CD4-positive, alpha-beta memory T cell (primary cell): Measurements from ENCODE around the gene FUZ. TPM values are rescaled to one million over a fixed set of nuclear protein-coding genes. Genes with fewer than 3 reads are reported as not detected.

Source experiments
- CTCF ChIA-PET: fragments of 350-600 bp; sonication (Branson Sonifier 250); formaldehyde crosslinking; loops from one replicate; lab custom pipeline; 2021; ENCODE audit warnings: inconsistent platforms; ENCODE audit not compliant: partially characterized antibody; lab: Charles Lee
- POLR2A ChIA-PET: fragments of 350-600 bp; sonication (Branson Sonifier 250); formaldehyde crosslinking; loops from one replicate; lab custom pipeline; 2021; ENCODE audit not compliant: partially characterized antibody; lab: Charles Lee
- DNase-seq, 5 donors: peaks; one replicate each; pipeline versions ENCODE4 v3.0.0 to v3.0.0-alpha.2; 2020 to 2022; ENCODE audit warnings: mixed read lengths in 1 of 5
- H3K27ac ChIP-seq: one replicate; pipeline ENCODE4 v1.7.0; 2013; ENCODE audit warnings: low read depth, low read length
- H3K27me3 ChIP-seq: 2 replicates; pipeline ENCODE4 v1.7.0; 2013; ENCODE audit warnings: mild to moderate bottlenecking, low read length, moderate library complexity; ENCODE audit not compliant: insufficient read depth
- H3K36me3 ChIP-seq: 2 replicates; pipeline ENCODE4 v1.7.0; 2013; ENCODE audit warnings: mild to moderate bottlenecking, low read length, moderate library complexity; ENCODE audit not compliant: insufficient read depth
- H3K4me1 ChIP-seq: 2 replicates; pipeline ENCODE4 v1.7.0; 2013; ENCODE audit warnings: mild to moderate bottlenecking, low read length, moderate library complexity; ENCODE audit not compliant: insufficient read depth
- H3K4me3 ChIP-seq, 2 donors: one replicate each; pipeline ENCODE4 v1.7.0; 2013; ENCODE audit warnings: low read length in 2 of 2, mild to moderate bottlenecking in 1 of 2
- H3K9me3 ChIP-seq, 2 donors: one replicate each; pipeline ENCODE4 v1.7.0; 2013; ENCODE audit warnings: low read length in 2 of 2, control low read depth in 1 of 2; ENCODE audit not compliant: control insufficient read depth in 1 of 2
- H3K27ac Mint-ChIP-seq, 7 donors: one replicate each; pipeline ENCODE4 v1.8.0; 2020 to 2021; ENCODE audit warnings: mixed read lengths in 7 of 7, mild to moderate bottlenecking in 6 of 7, inconsistent platforms in 3 of 7, moderate library complexity in 3 of 7
- H3K27me3 Mint-ChIP-seq, 2 donors: one replicate each; pipeline ENCODE4 v1.8.0; 2020 to 2021; ENCODE audit warnings: mixed read lengths in 2 of 2
- H3K36me3 Mint-ChIP-seq, 2 donors: one replicate each; pipeline ENCODE4 v1.8.0; 2020 to 2021; ENCODE audit warnings: mixed read lengths in 2 of 2, inconsistent platforms in 1 of 2, mild to moderate bottlenecking in 1 of 2
- H3K4me1 Mint-ChIP-seq, 4 donors: one replicate each; pipeline ENCODE4 v1.8.0; 2020 to 2021; ENCODE audit warnings: mixed read lengths in 4 of 4, mild to moderate bottlenecking in 1 of 4
- H3K4me3 Mint-ChIP-seq, 8 donors: one replicate each; pipeline ENCODE4 v1.8.0; 2020 to 2021; ENCODE audit warnings: mixed read lengths in 8 of 8, mild to moderate bottlenecking in 7 of 8, moderate library complexity in 6 of 8, inconsistent platforms in 3 of 8
- H3K9me3 Mint-ChIP-seq, 8 donors: one replicate each; pipeline ENCODE4 v1.8.0; 2020 to 2021; ENCODE audit warnings: mixed read lengths in 8 of 8, mild to moderate bottlenecking in 5 of 8, inconsistent platforms in 3 of 8, moderate library complexity in 1 of 8
- intact Hi-C: fragments of 100-400 bp; cut with micrococcal nuclease; formaldehyde crosslinking; loops from one replicate; pipeline ENCODE4 v1.15.1; 2023
- polyA plus RNA-seq, 2 donors: library from polyadenylated mRNA; unstranded; fragments of 300-500 nt; fragmentation: Illumina TruSeq; gene quantifications; one replicate each; pipeline ENCODE4 v1.2.3, GENCODE V29; 2021
- total RNA-seq, 2 experiments: library from RNA; stranded (reverse); gene quantifications; one replicate each; pipeline ENCODE4 v1.2.3, GENCODE V29; 2021

Gene FUZ
- total and polyA plus RNA-seq, 4 experiments from 2014 or later, result 4.9 to 24.1 (median 14.9) TPM

DNA sequence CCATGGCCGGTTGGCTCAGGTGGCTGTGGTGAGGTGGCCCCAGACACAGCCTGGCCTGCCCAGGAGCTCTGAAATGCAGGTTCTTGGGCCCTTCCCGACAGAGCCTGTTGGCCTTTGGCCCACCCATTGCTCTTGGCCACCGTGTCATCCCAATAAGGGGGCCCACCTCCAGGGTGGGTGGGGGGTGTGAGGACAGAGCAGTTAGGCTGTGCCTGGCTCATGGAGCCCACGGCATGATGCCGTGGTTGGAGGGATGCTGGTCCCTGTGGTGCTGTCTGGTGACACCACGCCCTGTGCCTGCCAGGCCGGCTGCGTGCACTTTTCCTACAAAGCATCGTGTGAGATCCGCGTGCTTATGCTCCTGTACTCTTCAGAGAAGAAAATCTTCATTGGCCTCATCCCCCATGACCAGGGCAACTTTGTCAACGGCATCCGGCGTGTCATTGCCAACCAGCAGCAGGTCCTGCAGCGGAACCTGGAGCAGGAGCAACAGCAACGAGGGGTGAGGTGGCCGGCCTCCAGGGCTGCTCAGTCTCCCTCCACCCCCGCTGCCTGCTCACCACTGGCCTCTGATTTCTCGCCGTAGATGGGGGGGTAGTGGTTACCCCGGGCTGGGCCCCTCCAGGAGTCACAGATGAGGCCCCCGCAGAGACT is 46.7 kb upstream of the FUZ start:
- Mint-ChIP-seq H3K27me3 (no peaks in the 10 kb centered on the region), H3K9me3 (no peaks in the 10 kb centered on the region), H3K4me1 (peaks cover 3 to 10% (median 5%) of the 10 kb centered on the region in 4 donors), H3K27ac (no peak overlapping the region), H3K36me3 (peaks cover 4 to 40% of the 10 kb centered on the region in 2 donors), H3K4me3 (no peak overlapping the region)
- ChIA-PET POLR2A (interaction anchor here (1.2 kb wide), 1 partner anchor 9 kb away, joined by 4 read pairs; the partner anchor contains the start of gene PTOV1), CTCF (no interaction called here)
- peak in 1 of 5 donors; percentile 35 for DNase-seq
- Histone ChIP-seq H3K4me3 (no peak overlapping the region), H3K27me3 (no peaks in the 10 kb centered on the region), H3K36me3 (peaks cover 28% of the 10 kb centered on the region), H3K4me1 (peaks cover under 1% of the 10 kb centered on the region), H3K27ac (no peak overlapping the region), H3K9me3 (no peaks in the 10 kb centered on the region)
- intact Hi-C loops, result no loop called here

DNA sequence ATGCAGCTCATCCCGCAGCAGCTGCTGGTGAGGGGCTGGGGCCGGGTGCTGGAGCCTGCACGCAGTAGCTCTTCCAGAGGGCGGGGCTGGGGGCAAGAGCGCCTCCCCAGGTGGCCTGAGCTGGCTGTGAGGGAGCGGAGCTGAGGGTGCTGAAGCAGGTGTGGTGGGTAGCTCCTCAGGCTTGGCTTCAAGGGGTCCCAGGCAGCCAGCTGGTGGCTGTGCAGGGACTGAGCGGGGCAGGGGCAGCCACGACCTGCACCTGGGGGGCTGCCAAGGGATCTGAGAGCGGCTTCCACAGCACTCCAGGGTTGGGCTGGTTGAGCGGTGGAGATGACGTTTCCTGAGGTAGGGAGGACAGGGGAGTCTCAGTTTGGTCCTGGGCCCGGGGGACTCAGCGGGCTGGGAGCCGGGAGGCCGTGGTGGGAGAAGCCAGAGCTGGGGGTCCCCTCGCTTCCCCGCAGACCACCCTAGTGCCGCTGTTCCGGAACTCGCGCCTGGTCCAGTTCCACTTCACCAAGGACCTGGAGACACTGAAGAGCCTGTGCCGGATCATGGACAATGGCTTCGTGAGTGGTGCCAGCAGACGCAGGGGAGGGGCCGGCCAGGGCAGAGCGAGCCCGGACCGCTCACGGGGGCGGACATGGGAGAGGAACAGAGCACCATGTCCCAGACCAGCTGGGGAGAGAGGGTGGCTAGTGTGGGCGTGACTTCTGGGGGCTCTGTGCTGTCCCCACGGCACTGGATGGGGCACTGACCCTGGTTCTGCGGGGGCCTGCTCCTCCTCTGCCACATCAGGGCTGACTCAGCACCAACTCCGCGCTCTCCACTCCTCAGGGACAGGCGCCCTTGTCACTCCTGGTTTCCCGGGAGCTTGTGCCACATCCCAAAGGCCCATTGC is 45.2 kb upstream of the FUZ start:
- H3K27ac ChIP-seq, result no peak overlapping the region
- CTCF ChIA-PET, result no interaction called here
- H3K4me3 ChIP-seq, result no peak overlapping the region
- no peaks in the 10 kb centered on the region for H3K27me3 ChIP-seq
- no peak overlapping the region for H3K4me3 Mint-ChIP-seq
- H3K27ac Mint-ChIP-seq, result no peak overlapping the region
- peak in 1 of 5 donors; percentile 24 for DNase-seq
- peaks cover 13% of the 10 kb centered on the region for H3K36me3 ChIP-seq
- intact Hi-C loops, result no loop called here
- POLR2A ChIA-PET, result interaction anchor here (1.2 to 12.2 kb wide), 2 partner anchors 8 to 9 kb away, joined by 4 to 173 read pairs; partner anchors contain the start of genes PNKP and PTOV1
- H3K4me1 ChIP-seq, result peaks cover 6% of the 10 kb centered on the region
- peaks cover 4 to 10% (median 8%) of the 10 kb centered on the region in 4 donors for H3K4me1 Mint-ChIP-seq
- H3K9me3 Mint-ChIP-seq, result no peaks in the 10 kb centered on the region
- no peaks in the 10 kb centered on the region for H3K9me3 ChIP-seq
- H3K27me3 Mint-ChIP-seq, result no peaks in the 10 kb centered on the region
- H3K36me3 Mint-ChIP-seq, result peaks cover 3 to 26% of the 10 kb centered on the region in 2 donors

DNA sequence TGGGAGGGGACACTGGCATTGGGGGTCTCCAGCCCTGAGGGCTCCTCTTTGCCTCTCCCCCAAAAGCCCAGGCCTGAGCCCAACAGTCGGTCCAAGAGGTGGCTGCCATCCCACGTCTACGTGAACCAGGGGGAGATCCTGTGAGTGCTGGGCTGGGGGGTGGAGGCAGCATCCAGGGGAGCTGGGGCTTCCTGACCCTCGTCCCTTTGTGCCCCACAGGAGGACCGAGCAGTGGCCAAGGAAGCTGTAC is 44.7 kb upstream of the FUZ start:
- peak overlapping the region in 1 of 7 donors; percentile 42 for H3K27ac Mint-ChIP-seq
- DNase-seq, result peak in 1 of 5 donors; percentile 32
- H3K9me3 Mint-ChIP-seq, result no peaks in the 10 kb centered on the region
- Histone ChIP-seq H3K36me3 (peaks cover 10% of the 10 kb centered on the region), H3K4me1 (peaks cover 11% of the 10 kb centered on the region), H3K27me3 (no peaks in the 10 kb centered on the region), H3K4me3 (no peak overlapping the region), H3K27ac (no peak overlapping the region), H3K9me3 (no peaks in the 10 kb centered on the region)
- H3K27me3 Mint-ChIP-seq, result no peaks in the 10 kb centered on the region
- ChIA-PET CTCF (no interaction called here), POLR2A (interaction anchor here (0.5 to 12.2 kb wide), 2 partner anchors 9 to 14 kb away, joined by 5 to 173 read pairs; partner anchors contain the start of gene PNKP)
- H3K4me3 Mint-ChIP-seq, result no peak overlapping the region
- peaks cover 0 to 23% of the 10 kb centered on the region in 2 donors for H3K36me3 Mint-ChIP-seq
- intact Hi-C loops, result no loop called here
- peaks cover 3 to 10% (median 8%) of the 10 kb centered on the region in 4 donors for H3K4me1 Mint-ChIP-seq

DNA sequence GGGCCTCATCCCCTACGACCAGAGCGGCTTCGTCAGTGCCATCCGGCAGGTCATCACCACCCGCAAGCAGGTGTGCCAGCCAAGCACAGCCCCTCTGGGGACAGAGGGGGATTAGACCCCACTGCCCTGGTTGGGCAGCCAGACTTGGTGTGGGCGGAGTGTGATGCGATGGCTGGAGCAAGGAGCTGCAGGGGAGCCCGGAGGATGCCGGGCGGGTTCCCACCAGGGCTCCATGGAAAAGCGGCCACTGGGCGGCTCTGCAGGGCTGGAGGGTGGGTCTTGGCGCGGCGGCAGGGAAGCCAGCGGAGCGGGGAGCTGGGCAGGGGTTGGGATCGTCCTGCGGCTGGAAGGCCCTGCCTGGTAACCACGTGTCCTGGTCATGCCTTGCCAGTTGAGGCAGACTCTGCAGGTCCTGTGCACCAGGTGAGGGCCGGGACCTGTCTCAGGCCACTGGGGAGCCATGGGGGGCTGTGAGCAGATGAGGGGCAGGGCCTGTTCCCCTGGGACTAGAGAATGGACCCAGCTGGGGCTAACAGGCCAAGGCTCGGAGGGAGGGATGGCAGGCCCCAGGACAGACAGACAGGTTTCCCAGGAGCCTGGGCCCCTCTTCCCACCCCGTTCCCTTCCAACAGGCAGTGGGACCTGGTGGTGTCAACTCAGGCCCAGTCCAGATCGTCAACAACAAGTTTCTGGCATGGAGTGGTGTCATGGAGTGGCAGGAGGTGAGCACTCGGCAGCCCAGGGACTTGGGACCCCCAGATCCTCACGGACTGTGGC is 44.2 kb upstream of the FUZ start:
- CTCF ChIA-PET, result no interaction called here
- Histone ChIP-seq H3K27me3 (no peaks in the 10 kb centered on the region), H3K27ac (no peak overlapping the region), H3K9me3 (no peaks in the 10 kb centered on the region), H3K4me1 (peaks cover 16% of the 10 kb centered on the region), H3K36me3 (peaks cover 10% of the 10 kb centered on the region), H3K4me3 (no peak overlapping the region)
- H3K4me1 Mint-ChIP-seq, result peaks cover 8 to 15% (median 13%) of the 10 kb centered on the region in 4 donors
- intact Hi-C loops, result no loop called here
- H3K27me3 Mint-ChIP-seq, result no peaks in the 10 kb centered on the region
- peaks cover 0 to 26% of the 10 kb centered on the region in 2 donors for H3K36me3 Mint-ChIP-seq
- H3K27ac Mint-ChIP-seq, result peak overlapping the region in 1 of 7 donors; percentile 42
- H3K4me3 Mint-ChIP-seq, result no peak overlapping the region
- peaks cover 0 to under 1% (median 0%) of the 10 kb centered on the region in 8 donors for H3K9me3 Mint-ChIP-seq
- POLR2A ChIA-PET, result interaction anchor here (0.5 to 12.2 kb wide), 2 partner anchors 10 to 13 kb away, joined by 5 to 173 read pairs; partner anchors contain the start of gene PNKP
- no peak for DNase-seq

DNA sequence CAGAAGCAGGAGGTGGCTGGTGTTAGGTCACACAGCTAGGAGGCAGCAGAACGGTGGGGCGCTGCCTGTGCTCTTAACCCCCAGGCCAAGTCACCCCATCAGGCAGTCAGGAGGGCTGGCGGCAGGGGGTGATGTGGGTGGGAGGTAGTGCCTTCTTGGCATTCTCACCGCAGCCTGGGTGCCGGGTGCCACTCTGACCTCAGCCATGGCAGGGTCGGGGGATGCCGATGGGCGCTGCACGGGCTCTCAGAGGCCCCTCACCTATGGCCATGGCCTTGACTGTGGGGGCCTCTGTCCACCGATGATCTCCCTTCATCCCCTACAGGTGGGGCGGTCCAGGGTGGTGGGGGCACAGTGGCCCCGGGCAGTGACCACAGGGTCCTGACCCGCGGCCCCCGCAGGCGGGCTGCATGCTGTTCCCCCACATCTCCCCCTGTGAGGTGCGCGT is 43.5 kb upstream of the FUZ start:
- peaks cover 0 to 27% of the 10 kb centered on the region in 2 donors for H3K36me3 Mint-ChIP-seq
- no peak overlapping the region for H3K4me3 ChIP-seq
- POLR2A ChIA-PET, result interaction anchor here (12.2 kb wide), 1 partner anchor 10 kb away, joined by 173 read pairs; the partner anchor contains the start of gene PNKP
- no peak overlapping the region for H3K27ac Mint-ChIP-seq
- H3K36me3 ChIP-seq, result peaks cover 10% of the 10 kb centered on the region
- no peaks in the 10 kb centered on the region for H3K27me3 Mint-ChIP-seq
- CTCF ChIA-PET, result no interaction called here
- intact Hi-C loops, result no loop called here
- peaks cover 21% of the 10 kb centered on the region for H3K4me1 ChIP-seq
- H3K9me3 ChIP-seq, result no peaks in the 10 kb centered on the region
- peaks cover 0 to 1% (median 0%) of the 10 kb centered on the region in 8 donors for H3K9me3 Mint-ChIP-seq
- H3K27ac ChIP-seq, result no peak overlapping the region
- no peaks in the 10 kb centered on the region for H3K27me3 ChIP-seq
- DNase-seq, result no peak
- peaks cover 11 to 19% (median 17%) of the 10 kb centered on the region in 4 donors for H3K4me1 Mint-ChIP-seq
- H3K4me3 Mint-ChIP-seq, result no peak overlapping the region

DNA sequence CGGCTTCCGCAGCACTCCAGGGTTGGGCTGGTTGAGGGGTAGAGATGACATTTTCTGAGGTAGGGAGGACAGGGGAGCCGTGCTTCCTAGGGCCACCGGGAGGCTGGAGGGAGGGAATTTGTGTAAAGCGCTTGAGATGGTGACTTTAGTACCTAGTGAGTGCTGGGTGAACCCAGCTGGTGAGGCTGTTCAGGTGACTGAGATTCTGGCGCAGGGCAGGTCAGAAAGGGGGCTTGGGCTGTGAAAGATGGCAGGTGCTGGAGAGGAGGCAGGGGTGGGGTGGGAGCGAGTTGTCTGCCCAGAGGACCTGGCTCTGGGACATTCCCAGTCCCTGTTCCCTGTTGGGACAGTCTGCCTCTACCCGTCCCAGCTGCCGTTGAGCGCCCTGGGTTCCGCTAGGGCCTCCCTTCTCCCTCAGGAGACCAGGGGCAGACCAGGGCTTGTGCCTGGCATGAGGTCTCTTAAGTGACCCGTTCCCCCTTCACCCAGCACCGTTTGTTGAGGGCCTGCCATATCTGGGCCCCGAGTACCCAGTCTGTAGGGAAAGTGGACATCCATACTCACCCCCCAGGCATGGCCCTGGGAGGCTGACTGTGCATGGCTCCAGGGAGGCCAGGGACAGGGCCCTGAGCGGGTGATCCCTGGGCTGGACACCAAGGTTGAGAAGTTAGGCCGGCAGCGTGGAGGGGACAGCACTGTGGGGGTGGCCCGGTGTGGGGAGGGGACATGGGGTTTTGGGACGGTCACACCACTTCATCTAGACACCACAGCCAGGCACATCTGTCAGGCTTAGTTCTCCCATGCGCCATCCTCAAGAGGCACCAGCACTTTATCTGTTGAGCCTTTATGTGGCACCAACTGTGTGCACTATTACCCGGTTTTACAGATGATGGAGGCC is 42.8 kb upstream of the FUZ start:
- Mint-ChIP-seq H3K4me1 (peaks cover 11 to 19% (median 17%) of the 10 kb centered on the region in 4 donors), H3K27me3 (no peaks in the 10 kb centered on the region), H3K27ac (peak overlapping the region in 3 of 7 donors; percentile 43 to 79 (median 46)), H3K36me3 (peaks cover 0 to 25% of the 10 kb centered on the region in 2 donors), H3K4me3 (peak overlapping the region in 1 of 8 donors; percentile 43), H3K9me3 (peaks cover 0 to 1% (median 0%) of the 10 kb centered on the region in 8 donors)
- Histone ChIP-seq H3K4me1 (peaks cover 21% of the 10 kb centered on the region), H3K27ac (no peak overlapping the region), H3K36me3 (peaks cover 6% of the 10 kb centered on the region), H3K9me3 (no peaks in the 10 kb centered on the region), H3K27me3 (no peaks in the 10 kb centered on the region), H3K4me3 (no peak overlapping the region)
- ChIA-PET CTCF (no interaction called here), POLR2A (interaction anchor here (12.2 kb wide), 1 partner anchor 11 kb away, joined by 173 read pairs; the partner anchor contains the start of gene PNKP)
- DNase-seq, result no peak
- intact Hi-C loops, result no loop called here
